Fibroblast of villous mesenchyme (primary cell): ENCODE measurements around the gene UBE2D1. TPM values are rescaled to one million over a fixed set of nuclear protein-coding genes. Genes with fewer than 3 reads are reported as not detected.

Source experiments
- DNase-seq: peaks from one replicate; pipeline ENCODE4 v3.0.0-alpha.2; 2010; ENCODE audit warnings: low read depth
- H3K4me3 ChIP-seq: 2 replicates; pipeline ENCODE4 v1.5.1; 2011; ENCODE audit warnings: low read depth, mild to moderate bottlenecking, low read length
- total RNA-seq: library from RNA; depleted of rRNA; stranded (reverse); fragments of >200 nt; gene quantifications from 2 replicates; pipeline ENCODE4 v1.2.3, GENCODE V29; 2012
- TF ChIP-seq, protein P1 (sequence below): IDR thresholded peaks from 2 replicates; pipeline ENCODE4 v1.5.1; 2012; ENCODE audit warnings: low read depth, mild to moderate bottlenecking, low read length; ENCODE audit not compliant: insufficient read depth

UBE2D1 gene
- total RNA-seq, 1 donor, result 27.6 TPM

DNA sequence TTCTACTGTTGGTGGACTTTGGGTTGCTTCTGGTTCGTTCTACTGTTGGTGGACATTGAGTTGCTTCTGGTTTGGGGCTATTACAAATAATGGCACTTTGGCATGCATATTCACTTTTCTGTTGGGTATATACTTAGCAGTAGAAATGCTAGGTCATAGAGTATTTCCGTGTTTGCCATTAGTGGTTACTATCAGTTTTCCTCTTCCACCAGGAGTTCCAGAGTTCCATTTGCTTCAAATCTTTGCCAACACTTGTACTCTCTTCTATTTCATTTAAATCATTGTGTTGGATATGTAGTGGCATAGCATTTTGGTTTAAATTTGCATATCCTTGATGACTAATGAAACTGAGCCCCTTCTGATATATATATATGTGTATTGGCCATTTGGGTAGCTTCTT is 15.2 kb downstream of the UBE2D1 start:
- H3K4me3 ChIP-seq, result no peak overlapping the region
- no peak for DNase-seq
- TF ChIP-seq, protein P1, sequence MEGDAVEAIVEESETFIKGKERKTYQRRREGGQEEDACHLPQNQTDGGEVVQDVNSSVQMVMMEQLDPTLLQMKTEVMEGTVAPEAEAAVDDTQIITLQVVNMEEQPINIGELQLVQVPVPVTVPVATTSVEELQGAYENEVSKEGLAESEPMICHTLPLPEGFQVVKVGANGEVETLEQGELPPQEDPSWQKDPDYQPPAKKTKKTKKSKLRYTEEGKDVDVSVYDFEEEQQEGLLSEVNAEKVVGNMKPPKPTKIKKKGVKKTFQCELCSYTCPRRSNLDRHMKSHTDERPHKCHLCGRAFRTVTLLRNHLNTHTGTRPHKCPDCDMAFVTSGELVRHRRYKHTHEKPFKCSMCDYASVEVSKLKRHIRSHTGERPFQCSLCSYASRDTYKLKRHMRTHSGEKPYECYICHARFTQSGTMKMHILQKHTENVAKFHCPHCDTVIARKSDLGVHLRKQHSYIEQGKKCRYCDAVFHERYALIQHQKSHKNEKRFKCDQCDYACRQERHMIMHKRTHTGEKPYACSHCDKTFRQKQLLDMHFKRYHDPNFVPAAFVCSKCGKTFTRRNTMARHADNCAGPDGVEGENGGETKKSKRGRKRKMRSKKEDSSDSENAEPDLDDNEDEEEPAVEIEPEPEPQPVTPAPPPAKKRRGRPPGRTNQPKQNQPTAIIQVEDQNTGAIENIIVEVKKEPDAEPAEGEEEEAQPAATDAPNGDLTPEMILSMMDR, result no peak

DNA sequence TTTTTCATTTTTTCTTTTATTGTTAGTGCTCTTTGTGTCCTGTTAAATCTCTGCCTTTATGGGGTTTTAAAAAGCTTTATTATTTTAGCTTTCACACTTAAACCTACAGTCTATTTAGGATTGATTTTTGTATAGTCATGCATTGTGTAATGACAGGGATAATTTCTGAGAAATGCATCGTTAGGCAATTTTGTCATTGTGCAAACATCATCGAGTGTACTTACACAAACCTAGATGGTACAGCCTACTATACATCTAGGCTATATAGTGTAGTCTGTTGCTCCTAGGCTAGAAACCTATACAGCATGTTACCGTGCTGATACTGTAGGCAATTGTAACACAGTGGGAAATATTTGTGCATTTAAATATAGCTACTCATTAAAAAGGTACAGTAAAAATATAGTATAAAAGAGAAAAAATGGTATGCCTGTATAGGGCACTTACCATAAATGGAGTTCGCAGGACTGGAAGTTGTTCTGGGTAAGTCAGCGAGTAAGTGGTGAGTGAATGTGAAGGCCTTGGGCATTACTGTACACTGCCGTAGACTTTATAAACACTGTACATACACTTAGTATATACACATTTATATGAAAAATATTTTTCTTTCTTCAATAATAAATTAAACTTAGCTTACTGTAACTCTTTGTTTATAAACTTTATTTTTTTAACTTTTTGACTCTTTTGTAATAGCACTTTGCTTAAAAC is 16.0 kb downstream of the UBE2D1 start:
- no peak overlapping the region for H3K4me3 ChIP-seq
- TF ChIP-seq, protein P1, result no peak
- DNase-seq, result peak; percentile 54

DNA sequence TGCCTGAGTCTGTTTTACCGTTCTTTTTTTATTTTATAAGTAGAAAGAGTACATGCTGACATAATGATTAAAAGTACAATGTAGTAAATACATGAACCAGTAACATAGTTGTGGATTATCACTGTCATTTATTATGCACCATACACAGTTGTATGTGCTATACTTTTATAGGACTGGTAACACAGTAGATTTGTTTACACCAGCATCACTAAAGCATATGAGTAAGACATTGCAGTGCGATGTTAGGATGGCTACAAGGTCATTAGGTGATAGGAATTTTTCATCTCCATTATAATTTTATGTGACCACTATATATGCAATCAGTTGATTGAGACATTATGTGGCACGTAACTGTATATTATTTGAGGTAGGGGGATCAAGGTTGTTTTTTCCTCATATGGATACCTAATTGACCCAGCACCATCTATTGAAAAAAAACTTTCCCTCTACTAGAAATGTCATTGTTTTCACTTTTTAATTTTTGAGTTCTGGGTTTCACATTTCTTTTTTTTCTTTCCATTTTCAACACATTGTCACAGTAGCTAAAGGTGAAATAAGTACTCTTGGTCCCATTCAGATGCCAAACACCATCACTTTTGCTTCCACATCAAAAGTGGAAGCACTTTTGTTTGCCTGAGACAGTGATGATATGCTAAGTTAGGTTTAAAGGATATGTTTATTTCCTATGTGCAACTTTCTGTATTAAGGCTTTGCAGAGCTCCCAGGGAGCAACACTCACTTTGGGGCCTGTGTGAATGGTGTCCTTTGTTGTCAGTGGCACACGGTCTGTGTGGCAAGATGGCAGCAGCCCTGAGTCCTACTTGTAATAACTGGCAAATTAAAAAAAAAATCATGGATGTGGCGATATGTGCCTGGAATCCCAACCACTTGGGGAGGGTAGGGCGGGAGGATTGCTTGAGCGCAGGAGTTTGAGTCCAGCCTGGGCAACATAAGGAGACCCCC is 17.1 kb downstream of the UBE2D1 start:
- TF ChIP-seq, protein P1, result no peak
- no peak overlapping the region for H3K4me3 ChIP-seq
- peak; percentile 23 for DNase-seq

DNA sequence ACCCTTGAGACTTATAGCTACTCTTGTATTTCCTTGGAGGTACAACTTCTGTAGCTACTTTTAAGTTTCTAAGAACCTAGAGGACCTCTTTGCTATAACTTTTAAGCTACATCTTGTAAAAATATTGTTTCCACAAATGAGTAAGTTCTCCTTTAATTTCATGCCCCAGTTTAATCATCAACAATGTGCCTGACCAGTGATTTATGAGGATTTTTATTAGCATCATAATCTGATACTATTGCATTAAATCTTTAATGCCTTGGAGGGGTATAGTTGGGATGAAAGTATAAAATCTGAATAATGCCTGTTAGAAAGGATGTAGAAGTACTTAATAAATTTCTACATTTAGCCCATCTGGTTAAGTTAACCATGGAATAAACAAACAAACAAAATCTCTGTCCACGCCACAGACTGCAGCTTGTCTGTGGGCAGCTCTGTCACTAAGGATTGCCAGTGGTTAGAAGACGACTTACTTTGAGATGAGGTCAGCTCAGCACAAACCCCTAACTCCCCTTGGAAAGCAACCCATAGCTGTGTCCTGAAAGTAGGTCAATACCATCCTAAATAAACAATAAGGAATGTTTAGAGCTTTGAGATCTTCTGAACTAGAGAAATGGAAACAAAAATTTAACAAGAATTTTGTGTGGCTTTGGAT is 18.3 kb downstream of the UBE2D1 start:
- TF ChIP-seq, protein P1, result no peak
- H3K4me3 ChIP-seq, result no peak overlapping the region
- DNase-seq, result peak; percentile 44

DNA sequence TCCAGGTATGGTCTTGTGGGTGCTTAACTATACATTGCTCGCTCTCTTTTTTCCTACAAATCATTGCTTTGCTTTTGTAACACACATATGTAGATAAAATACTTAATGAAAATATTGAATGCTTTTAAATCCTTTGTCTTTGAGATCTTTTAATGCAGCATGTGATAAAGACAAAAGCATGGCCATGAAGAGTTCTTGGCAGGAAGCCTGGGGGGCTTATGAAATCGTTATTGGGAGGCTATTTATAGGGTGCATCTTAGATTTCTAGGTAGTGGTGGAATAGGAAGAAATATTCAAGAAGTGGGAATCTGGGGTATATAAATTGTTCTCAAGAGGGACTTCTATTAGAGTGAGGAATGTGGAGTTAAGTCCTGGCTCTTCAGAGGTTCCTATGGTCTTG is 21.9 kb downstream of the UBE2D1 start:
- TF ChIP-seq, protein P1, result no peak
- DNase-seq, result no peak
- no peak overlapping the region for H3K4me3 ChIP-seq

DNA sequence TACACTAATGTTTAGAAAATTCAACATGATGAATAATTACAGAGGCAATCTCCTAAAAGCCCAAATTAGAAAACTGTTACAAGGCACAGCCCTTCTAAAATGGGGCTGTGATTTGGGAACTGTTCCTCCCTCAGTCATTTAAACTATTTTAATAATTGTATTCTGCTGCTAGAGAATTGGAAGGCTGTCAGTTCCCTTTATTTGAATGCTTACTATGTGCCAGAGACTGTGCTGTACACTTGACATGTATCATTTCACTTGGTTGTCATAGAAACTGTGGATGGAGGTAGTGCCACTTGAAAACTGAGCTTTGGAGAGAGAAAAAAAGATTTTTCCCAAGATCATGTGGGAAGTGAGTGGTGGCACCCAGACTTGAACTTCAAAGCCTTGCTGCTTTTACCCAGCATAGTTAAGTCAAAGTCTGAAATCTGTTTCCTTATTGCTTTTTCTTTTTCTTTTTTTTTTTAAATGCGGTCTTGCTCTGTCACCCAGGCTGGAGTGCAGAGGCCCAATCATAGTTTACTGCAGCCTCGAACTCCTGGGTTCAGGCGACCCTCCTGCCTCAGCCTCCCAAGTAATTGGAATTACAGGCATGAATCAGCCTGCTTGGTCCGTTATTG is 23.6 kb downstream of the UBE2D1 start:
- TF ChIP-seq, protein P1, result no peak
- H3K4me3 ChIP-seq, result no peak overlapping the region
- DNase-seq, result no peak
